ENCODE results near the gene GPNMB.

GPNMB gene

DNA sequence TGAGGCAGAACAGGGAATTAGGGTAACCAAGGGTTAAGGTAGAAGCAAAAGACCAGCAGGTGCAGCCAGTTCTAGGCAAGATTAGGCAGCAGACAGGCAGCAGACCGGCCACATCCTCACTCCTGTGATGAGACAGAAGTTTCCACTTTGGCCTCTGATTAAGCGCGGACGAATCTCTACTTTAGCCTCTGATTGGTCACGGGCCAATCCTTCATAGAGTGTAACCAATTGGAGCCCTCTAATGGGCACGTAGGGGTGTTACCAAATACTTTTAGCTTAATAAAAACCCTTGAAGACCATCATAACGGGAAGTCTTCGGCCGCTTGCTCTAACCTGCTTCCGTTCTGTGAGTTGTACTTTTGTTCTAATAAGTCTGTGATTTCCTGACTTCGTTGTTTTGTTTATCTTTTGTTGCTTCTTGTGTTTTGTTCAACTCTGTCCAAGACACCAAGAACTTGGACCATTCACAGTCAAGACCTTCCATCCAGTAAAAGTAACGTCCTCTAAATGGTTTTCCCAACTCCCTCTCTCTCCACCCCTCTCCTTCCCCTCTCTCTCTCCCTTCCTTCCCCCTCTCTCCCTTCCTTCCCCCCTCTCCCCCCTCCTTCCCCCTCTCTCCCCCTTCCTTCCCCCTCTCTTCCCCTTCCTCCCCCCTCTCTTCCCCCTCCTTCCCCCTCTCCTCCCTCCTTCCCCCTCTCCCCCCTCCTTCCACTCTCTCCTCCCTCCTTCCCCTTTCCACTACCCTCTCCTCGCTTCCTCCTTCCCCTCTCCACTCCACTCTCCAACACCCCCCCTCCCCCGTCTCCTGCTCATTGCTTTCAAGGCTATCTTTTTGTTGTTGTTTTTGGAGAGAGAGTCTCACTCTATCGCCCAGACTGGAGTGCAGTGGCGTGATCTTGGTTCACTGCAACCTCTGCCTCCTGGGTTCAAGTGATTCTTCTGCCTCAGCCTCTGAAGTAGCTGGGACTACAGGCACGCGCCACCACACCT lies 39.4 kb downstream of the GPNMB start:
- H3K4me1 ChIP-seq: no peaks in the 10 kb centered on the region
- TF ChIP-seq CTCF (IDR thresholded peaks at IDR 0.05; ENCODE audit: low read depth, low read length): no peak
- H3K36me3 ChIP-seq: no peaks in the 10 kb centered on the region
- no peak overlapping the region for H3K4me3 ChIP-seq (ENCODE audit: low read depth, low read length)
- no peaks in the 10 kb centered on the region for H3K27me3 ChIP-seq
- DNase-seq: no peak
- H3K9me3 ChIP-seq: no peaks in the 10 kb centered on the region

DNA sequence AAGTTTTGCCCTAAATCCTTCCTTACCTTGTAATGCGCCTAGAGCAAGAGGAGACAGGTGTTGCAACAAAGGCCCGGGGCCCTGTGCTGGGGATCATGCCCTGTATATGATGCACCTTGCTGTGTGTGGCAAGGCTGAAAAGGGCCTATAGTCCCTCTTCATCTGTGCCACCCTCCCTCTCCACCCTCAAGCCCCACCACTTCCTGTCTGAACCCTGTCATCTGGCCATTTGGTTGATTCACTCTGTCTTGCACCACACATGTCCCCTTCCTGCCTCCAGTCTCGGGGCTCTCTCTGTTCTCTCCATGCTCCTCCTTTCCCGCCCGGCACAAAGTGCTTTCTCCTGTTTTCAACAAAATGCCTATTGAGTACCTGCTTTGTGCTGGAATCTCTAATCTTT lies 41.0 kb downstream of the GPNMB start:
- H3K36me3 ChIP-seq: no peaks in the 10 kb centered on the region
- no peak overlapping the region for H3K4me3 ChIP-seq (ENCODE audit: low read depth, low read length)
- no peaks in the 10 kb centered on the region for H3K9me3 ChIP-seq
- no peaks in the 10 kb centered on the region for H3K27me3 ChIP-seq
- no peak for DNase-seq
- no peak for TF ChIP-seq CTCF (IDR thresholded peaks at IDR 0.05; ENCODE audit: low read depth, low read length)
- no peaks in the 10 kb centered on the region for H3K4me1 ChIP-seq

- H3K36me3 ChIP-seq: no peaks in the 10 kb centered on the region
- no peak overlapping the region for H3K4me3 ChIP-seq (ENCODE audit: low read depth, low read length)
- TF ChIP-seq CTCF (IDR thresholded peaks at IDR 0.05; ENCODE audit: low read depth, low read length): no peak
- H3K4me1 ChIP-seq: no peaks in the 10 kb centered on the region
- H3K9me3 ChIP-seq: no peaks in the 10 kb centered on the region
- no peak for DNase-seq
- no peaks in the 10 kb centered on the region for H3K27me3 ChIP-seq
These were observed 44.4 kb downstream of the GPNMB start for GRCh38 chr7:23290993-23291392.

- no peaks in the 10 kb centered on the region for H3K27me3 ChIP-seq
- H3K4me3 ChIP-seq (ENCODE audit: low read depth, low read length): no peak overlapping the region
- H3K4me1 ChIP-seq: no peaks in the 10 kb centered on the region
- no peaks in the 10 kb centered on the region for H3K9me3 ChIP-seq
- no peak for DNase-seq
- no peak for TF ChIP-seq CTCF (IDR thresholded peaks at IDR 0.05; ENCODE audit: low read depth, low read length)
- H3K36me3 ChIP-seq: no peaks in the 10 kb centered on the region
These were observed 45.5 kb downstream of the GPNMB start for GRCh38 chr7:23291957-23292560.

- Histone ChIP-seq H3K4me3 (ENCODE audit: low read depth, low read length) (no peak overlapping the region), H3K4me1 (no peaks in the 10 kb centered on the region), H3K27me3 (no peaks in the 10 kb centered on the region), H3K36me3 (no peaks in the 10 kb centered on the region), H3K9me3 (no peaks in the 10 kb centered on the region)
- no peak for DNase-seq
- no peak for TF ChIP-seq CTCF (IDR thresholded peaks at IDR 0.05; ENCODE audit: low read depth, low read length)
These were observed 46.0 kb downstream of the GPNMB start for GRCh38 chr7:23292623-23293022.

All from BE2C (cell line).